H1 (cell line): ENCODE measurements around the gene CMTM2.

ENCODE experiments used
- BACH1 ChIP-seq: IDR thresholded peaks from 2 replicates; pipeline ENCODE4 v1.6.1; 2012; ENCODE audit warnings: low read length, improper control_type of control experiment
- EP300 ChIP-seq, 2 experiments: IDR thresholded peaks; 1 replicate in 1 of 2; 2 replicates in 1 of 2; pipeline ENCODE4 v1.6.1; 2011 to 2012; ENCODE audit warnings: low read depth in 2 of 2, low read length in 2 of 2, mild to moderate bottlenecking in 2 of 2, borderline replicate concordance in 1 of 2, inconsistent platforms in 1 of 2, moderate library complexity in 1 of 2
- JUND ChIP-seq: IDR thresholded peaks from 2 replicates; pipeline ENCODE4 v1.6.1; 2011; ENCODE audit warnings: mild to moderate bottlenecking, improper control_type of control experiment, low read length
- POLR2AphosphoS5 ChIP-seq: IDR thresholded peaks from 2 replicates; pipeline ENCODE4 v1.6.1; 2011; ENCODE audit warnings: low read depth, low read length
- RFX5 ChIP-seq: IDR thresholded peaks from 2 replicates; pipeline ENCODE4 v1.6.1; 2011; ENCODE audit warnings: low read depth, low read length, improper control_type of control experiment, borderline replicate concordance
- SAP30 ChIP-seq: fragments of 300-600 bp; sonication (generic); IDR thresholded peaks from 2 replicates; pipeline ENCODE4 v1.7.1; 2012; ENCODE audit warnings: low read length, moderate library complexity, mild to moderate bottlenecking, inconsistent platforms; ENCODE audit not compliant: insufficient read depth, insufficient replicate concordance
- TF ChIP-seq, protein P1 (sequence below), 3 experiments: IDR thresholded peaks; 1 replicate in 2 of 3; 2 replicates in 1 of 3; pipeline versions ENCODE4 v1.5.1 to v1.6.1; 2011; ENCODE audit warnings: low read length in 3 of 3, mild to moderate bottlenecking in 3 of 3, inconsistent platforms in 2 of 3, low read depth in 1 of 3, moderate library complexity in 1 of 3; ENCODE audit not compliant: insufficient read depth in 1 of 3; ENCODE audit errors: control extremely low read depth in 1 of 3
- TF ChIP-seq, protein P2 (sequence below): IDR thresholded peaks from 2 replicates; pipeline ENCODE4 v1.6.1; 2012; ENCODE audit warnings: low read length, inconsistent platforms
- TF ChIP-seq, protein P3 (sequence below): IDR thresholded peaks from 2 replicates; pipeline ENCODE4 v1.6.1; 2012; ENCODE audit warnings: inconsistent platforms

DNA sequence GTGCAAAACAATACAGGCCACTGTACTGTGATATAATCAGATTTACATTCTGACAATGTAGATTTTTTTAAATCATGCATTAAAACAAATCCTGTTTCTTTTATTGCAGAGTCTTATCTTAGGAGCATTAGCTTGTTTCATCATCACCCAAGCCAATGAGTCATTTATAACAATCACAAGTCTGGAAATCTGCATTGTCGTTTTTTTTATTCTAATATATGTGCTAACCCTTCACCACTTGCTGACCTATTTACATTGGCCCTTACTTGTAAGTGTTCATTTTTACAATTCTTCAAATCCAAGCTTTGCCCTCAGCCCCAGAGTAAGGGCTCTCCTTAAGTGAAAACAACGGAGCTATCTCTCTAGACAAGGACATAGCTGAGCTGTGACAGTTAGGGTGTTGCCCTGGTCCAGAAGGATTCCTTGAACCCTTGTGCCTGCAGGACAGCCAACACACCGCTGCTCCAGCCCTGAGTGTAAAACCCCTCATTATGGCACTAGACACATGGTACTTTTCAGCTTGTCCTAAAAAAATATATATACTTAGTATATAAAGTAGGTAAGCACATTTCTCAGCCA, 9.3 kb upstream of the CMTM2 start:
- TF ChIP-seq SAP30 (no peak), JUND (no peak), POLR2AphosphoS5 (no peak), BACH1 (no peak), EP300 (IDR thresholded peaks at IDR 0.05; ENCODE audit: borderline replicate concordance in 1 of 2, low read depth in 2 of 2, low read length in 2 of 2) (no peak), RFX5 (no peak)
- TF ChIP-seq, protein P1, sequence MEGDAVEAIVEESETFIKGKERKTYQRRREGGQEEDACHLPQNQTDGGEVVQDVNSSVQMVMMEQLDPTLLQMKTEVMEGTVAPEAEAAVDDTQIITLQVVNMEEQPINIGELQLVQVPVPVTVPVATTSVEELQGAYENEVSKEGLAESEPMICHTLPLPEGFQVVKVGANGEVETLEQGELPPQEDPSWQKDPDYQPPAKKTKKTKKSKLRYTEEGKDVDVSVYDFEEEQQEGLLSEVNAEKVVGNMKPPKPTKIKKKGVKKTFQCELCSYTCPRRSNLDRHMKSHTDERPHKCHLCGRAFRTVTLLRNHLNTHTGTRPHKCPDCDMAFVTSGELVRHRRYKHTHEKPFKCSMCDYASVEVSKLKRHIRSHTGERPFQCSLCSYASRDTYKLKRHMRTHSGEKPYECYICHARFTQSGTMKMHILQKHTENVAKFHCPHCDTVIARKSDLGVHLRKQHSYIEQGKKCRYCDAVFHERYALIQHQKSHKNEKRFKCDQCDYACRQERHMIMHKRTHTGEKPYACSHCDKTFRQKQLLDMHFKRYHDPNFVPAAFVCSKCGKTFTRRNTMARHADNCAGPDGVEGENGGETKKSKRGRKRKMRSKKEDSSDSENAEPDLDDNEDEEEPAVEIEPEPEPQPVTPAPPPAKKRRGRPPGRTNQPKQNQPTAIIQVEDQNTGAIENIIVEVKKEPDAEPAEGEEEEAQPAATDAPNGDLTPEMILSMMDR (IDR thresholded peaks at IDR 0.05; ENCODE audit: control extremely low read depth in 1 of 3, insufficient read depth in 1 of 3, low read depth in 1 of 3, low read length in 3 of 3), result no peak
- TF ChIP-seq, protein P2, sequence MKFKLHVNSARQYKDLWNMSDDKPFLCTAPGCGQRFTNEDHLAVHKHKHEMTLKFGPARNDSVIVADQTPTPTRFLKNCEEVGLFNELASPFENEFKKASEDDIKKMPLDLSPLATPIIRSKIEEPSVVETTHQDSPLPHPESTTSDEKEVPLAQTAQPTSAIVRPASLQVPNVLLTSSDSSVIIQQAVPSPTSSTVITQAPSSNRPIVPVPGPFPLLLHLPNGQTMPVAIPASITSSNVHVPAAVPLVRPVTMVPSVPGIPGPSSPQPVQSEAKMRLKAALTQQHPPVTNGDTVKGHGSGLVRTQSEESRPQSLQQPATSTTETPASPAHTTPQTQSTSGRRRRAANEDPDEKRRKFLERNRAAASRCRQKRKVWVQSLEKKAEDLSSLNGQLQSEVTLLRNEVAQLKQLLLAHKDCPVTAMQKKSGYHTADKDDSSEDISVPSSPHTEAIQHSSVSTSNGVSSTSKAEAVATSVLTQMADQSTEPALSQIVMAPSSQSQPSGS, result no peak
- TF ChIP-seq, protein P3, sequence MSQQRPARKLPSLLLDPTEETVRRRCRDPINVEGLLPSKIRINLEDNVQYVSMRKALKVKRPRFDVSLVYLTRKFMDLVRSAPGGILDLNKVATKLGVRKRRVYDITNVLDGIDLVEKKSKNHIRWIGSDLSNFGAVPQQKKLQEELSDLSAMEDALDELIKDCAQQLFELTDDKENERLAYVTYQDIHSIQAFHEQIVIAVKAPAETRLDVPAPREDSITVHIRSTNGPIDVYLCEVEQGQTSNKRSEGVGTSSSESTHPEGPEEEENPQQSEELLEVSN, result no peak
